Measurements from ENCODE around the gene CUL3.
"Not testable (repeated sequence)": the region's sequence is repeated elsewhere in the genome, so short reads cannot be mapped to it uniquely, and the experiment has no call there.

CUL3 gene

DNA sequence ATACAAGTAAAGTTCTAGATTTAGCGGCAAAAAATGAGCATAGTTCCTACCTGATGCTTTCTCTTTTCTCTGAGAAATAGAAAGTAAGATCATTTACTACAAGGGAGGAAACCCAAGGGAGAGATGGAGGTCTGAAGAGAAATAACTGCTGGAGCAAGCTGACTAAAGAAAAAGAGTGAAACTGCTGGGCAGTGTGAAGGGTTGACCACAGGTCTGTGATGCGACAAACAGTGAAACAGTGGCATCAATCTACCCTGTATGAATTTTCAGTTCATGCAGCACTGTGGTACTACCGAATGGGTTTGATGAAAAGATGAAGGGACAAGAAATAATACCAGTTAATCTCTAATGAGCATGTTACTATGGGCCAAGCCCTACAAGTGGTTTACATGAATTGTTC, 52.2 kb downstream of the CUL3 start:
- no peak for DNase-seq

DNA sequence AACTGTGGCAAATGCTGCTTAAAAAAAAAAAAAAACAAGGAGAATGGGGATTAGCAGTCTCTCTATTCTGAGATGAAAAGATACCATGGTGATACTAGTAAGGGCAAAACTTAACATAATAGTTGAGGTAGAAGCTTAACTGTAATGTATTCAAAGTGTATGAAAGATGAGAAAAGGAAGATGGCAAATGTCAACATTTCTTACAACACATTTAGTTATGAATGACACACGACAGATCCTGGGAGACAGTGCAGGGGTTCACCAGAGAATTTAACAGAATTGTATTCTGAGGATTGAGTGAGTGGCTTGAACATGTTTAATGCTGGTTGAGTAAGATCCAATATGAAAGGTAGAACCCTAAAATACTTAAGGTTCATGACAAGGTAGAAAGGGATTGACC, 52.7 kb downstream of the CUL3 start:
- DNase-seq = no peak

DNA sequence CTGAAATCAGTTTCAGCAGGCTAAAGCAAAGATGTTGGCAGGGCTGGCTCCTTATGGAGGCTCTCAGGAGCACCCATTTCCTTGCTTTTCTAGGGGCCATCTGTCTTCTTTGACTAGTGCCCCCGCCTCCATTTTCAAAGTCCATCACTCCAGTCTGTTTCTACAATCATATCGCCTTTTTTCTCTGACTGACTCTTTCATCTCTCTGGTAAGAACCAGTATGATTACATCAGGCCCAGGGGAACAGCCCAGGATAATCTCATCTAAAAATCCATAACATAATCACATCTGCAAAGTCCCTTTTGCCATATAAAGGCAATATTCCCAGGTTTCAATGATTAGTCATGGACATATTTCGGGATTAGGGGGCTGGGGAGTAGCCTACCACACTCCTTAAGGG, 57.0 kb downstream of the CUL3 start:
- no peak for DNase-seq

DNA sequence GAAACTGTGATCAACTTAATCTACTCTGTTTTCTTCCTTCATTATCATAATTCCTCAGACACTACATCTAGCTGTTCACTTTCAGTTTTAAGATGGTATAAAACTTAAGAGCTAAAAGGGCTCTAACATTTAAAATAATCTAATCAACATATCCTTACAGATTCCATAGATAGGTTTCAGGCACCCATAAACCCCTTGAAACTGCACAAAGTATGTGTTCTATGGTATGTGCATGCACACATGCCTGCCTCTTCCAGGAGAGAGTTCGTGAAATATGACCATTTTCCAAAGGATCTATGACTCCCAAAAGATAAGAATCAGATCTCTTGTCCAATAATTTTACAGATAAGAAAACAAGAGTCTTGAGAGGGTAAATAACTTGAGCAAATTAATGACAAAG, 59.4 kb downstream of the CUL3 start:
- DNase-seq = no peak

DNA sequence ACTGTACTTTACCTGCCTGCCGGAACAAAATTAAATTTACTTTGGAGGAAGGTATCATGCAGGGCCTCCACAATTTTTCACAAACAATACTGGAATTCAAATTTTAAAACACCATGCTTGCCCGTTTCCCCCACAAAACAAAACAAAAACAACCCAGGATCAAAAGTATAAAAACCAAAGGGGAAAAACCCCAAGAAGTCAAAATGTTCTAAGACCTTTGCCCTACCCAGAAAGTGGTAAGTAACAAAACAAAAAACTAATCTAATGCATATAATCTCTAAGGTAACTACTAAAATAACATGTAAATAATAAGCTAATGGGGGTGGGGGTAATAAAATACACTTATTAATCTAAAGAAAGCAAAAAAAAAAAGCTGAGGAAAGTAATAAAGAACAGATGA, 60.5 kb downstream of the CUL3 start:
- DNase-seq = no peak

DNA sequence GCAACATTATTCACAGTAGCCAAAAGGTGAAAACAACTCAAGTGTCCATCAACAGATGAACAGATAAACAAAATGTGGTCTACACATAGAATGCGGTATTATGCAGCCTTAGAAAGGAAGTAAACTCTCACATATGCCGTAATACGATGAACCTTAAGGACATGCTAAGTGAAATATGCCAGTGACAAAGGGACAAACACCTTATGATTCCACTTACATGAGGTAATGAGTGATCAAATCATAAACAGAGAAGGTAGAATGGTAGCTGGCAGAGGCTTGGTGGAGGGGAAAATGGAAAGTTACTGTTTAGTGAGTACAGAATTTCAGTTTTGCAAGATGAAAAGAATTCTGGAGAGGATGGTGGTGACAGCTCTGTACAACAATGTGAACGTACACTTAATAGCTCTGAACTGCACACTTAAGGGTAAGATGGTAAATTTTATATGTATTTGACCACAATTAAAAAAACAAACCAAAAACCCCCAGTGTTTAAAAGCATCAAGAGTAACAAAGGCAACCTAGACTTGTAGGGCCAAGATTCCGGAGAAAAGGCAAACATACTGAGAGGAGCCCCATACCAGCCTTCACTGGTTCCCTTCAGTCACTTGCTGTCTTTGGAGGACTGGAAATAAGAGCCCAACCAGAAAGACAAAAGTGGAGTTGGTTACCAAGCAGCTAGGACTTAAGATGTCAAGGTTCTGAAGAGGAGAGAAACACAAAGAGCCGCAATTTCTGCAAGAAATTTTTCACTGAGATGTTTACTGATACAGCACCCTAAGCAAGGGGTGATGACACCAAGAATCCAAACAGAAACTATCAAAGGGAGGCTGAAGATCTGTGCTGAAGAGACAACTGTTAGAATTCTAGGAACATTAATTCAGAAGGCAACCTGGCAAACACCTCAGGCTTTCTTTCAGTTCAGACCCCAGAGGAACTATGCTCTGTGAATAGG, 61.3 kb downstream of the CUL3 start:
- no peak for DNase-seq

DNA sequence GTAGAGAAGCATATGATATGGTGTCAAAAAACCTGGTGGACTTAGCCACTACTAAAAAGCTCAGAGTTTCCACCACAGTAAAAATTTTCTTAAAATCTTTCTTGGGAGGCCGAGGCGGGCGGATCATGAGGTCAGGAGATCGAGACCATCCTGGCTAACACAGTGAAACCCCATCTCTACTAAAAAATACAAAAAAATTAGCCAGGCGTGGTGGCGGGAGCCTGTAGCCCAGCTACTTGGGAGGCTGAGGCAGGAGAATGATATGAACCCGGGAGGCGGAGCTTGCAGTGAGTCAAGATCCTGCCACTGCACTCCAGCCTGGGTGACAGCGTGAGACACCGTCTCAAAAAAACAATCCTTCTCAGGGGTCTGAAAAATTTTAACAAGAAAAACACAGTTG, 62.7 kb downstream of the CUL3 start:
- DNase-seq = not testable (repeated sequence)

DNA sequence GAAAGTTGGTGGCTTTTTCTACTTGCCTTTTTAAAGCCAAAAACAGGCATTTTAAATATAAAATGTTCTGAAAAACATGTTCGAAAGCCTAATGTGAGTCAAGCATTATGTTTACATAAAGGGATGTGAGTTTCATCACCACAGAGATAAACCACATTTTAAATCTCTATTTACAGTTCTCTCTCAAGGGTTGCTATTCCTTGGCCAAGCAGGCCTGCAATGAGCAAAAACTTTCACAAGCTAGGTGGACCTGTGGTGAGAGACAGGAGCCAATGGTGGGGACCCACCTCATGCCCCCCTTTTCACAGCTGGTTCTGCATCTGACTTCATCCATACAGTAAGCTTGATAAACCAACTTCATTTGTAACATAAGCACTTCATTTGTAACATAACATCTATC, 65.1 kb downstream of the CUL3 start:
- DNase-seq = no peak

DNA sequence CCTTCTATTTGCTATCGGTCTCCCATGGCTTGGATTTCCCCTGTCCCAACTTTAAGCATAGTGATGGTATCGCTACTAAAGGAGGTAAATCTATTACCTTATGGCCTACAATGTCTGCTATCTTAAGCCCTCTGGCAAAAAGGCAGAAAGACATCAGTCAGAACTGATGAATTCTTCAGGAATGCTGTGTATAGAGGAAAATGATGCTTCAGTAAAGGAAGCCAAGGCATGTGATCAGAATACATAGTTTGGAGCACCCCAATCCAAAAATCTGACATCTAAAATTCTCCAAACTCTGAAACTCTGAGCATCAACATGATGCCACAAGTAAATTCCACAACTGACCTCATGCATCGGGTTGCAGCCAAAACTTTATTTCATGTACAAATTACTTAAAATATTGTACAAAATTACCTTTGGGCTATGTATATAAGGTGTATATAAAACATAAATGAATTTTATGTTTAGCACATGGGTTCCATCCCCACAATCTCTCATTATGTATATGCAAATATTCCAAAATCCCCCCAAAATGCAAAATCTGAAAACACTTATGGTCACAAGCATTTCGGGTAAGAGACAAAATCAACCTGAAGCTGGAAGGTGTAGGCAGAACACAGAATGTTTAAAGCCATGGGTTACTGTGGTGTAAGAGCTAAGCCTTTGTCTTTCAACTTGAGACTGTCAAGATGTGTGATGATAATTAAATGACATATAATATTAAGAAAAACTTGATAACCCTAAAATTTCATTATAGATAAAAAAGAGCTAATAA, 66.2 kb downstream of the CUL3 start:
- no peak for DNase-seq

DNA sequence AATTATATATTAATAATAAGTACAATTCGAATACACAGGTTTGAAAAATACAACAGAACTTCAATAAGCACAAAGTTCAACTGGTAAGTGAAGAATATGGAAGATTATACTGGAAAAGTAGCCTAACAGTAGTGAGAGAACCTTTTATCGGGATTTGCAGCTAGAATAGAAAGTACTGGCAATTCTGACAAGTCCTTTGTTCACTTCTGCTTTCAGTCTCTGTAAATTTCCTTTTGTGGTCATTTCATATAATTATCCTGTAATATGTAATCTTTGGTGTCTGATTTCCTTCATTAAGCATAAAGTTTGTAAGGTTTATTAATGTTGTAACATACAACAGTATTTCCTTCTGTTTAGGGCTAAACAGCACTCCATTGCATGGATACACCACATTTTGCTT, 67.2 kb downstream of the CUL3 start:
- no peak for DNase-seq

DNA sequence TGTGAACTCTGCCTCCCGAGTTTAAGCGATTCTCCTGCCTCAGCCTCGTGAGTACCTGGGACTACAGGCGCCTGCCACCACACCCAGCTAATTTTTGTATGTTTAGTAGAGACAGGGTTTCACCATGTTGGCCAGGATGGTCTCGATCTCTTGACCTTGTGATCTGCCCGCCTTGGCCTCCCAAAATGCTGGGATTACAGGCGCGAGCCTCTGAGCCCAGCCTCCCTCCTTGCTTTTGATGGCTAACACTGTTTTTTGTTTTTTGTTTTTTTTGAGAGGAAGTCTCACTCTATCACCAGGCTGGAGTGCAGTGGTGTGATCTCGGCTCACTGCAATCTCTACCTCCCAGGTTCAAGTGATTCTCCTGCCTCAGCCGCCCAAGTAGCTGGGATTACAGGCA, 68.8 kb downstream of the CUL3 start:
- DNase-seq = not testable (repeated sequence)

DNA sequence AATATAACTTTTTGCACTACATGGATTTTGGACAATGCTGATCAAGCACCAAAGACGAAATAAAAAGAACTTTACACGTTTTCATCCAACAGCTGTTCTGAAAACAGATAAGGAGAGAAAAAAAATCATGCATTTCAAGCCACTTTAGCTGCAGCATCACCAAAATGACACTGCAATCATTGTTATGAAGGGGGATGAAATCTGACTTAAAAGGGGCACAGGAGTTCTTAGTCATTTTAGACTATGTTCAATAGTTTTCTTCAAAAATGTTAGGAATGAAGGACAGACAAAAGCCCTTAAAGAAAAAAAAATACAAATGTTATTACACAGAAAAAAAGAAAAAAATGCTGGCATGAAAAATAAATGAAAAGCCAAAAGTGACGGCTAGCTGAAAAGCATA, 71.2 kb downstream of the CUL3 start:
- no peak for DNase-seq

DNA sequence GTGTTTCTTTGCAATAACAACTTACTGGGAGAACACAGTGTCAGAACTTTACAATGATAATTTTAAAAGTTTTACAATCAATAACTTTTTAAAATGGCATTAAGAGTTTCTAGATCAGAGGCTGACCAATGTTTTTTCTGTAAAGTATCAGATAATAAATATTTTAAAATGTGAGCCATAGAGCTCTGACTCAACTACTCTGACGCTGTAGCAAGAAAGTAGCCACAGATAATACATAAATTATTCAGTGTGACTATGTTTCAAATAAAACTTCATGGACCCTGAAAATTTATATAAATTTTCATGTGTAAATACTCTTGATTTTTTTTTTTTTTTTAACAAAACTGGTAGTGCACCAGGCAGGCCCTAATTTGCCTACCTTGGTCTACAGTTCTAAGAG, 77.4 kb downstream of the CUL3 start:
- no peak for DNase-seq

DNA sequence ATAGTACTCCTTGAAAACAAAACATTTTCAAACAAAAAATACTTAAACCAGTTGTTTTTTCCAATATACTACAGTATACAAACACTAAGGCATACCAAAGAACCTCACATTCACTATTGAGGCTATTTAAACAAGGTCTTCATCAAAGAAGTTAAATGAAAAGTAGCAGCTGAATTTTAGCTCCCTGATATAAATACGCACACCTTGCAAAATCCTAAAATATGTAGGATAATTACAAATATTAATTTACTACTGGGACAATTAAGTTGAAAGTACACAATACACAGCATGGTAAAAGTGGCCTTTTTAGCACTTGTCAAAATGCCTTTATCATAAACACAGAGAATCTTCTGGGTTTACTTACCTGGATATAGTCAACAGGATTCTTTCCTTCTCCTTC, 78.7 kb downstream of the CUL3 start:
- DNase-seq = no peak

DNA sequence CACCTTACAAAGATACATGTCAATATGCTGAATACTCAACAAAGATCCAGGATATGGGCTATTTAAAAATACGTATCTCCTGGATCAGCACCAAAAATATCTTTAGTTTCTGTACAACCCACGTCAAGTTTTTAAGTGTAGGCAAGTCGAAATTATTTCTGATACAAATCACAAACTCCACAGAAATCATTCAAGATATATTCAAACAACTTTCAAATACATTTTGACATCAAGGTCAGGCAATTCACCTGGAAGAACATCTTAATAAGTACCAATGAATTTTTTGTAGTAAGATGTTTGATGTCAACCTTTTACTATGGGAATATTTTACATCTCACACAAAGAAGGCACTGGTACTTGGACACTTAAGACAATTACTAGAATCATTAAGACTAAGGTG, 86.2 kb downstream of the CUL3 start:
- no peak for DNase-seq

DNA sequence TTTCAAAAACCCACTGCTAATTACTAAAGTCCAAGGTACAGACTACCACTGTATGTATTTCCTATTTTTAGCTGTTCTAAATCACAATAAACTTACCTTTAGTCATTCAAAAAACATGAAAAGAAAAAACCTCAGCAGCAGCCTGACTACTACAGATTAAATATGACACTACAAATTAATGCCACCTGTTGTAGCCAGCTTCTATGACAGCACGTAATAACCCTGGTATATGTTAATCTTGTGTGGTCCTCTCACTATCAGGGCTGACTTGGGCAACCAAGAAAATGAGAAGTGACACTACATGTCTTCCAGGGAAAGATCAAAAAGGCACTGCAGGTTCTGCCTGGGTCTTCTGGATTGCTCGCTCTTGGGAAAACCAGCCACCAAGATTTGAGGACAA, 92.6 kb downstream of the CUL3 start:
- DNase-seq = no peak

DNA sequence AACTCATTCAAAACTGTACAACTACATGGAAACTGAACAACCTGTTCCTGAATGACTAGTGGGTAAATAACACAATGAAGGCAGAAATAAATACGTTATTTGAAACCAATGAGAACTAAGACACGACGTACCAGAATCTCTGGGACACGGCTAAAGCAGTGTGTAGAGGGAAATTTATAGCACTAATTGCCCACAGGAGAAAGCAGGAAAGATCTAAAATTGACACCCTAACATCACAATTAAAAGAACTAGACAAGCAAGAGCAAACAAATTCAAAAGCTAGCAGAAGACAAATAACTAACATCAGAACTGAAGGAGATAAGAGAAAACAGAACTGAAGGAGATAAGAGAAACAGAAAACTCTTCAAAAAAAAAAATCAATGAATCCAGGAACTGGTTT, 97.2 kb downstream of the CUL3 start:
- not testable (repeated sequence) for DNase-seq

DNA sequence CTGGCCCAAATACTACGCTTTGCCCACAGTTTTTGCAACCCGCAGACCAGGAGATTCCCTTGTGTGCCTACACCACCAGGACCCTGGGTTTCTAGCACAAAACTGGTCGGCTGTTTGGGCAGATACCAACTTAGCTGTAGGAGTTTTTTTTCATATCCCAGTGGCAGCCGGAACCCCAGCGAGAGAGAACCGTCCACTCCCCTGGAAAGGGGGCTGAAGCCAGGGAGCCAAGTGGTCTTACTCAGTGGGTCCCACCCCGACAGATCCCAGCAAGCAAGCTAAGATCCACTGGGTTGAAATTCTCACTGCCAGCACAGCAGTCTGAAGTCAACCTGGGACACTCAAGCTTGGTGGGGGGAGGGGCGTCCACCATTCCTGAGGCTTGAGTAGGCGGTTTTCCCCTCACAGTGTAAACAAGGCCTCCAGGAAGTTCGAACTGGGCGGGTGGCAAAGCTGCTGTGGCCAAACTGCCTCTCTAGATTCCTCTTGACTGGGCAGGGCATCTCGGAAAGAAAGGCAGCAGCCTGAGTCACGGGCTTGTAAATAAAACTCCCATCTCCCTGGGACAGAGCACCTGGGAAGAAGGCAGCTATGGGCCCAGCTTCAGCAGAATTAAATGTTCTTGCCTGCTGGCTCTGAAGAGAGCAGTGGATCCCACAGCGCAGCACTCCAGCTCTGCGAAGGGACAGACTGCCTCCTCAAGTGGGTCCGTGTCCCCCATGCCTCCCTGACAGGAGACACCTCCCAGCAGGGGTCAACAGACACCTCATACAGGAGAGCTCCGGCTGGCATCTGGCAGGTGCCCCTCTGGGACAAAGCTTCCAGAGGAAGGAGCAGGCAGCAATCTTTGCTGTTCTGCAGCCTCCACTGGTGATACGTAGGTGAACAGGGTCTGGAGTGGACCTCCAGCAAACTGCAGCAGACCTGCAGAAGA, 99.8 kb downstream of the CUL3 start:
- not testable (repeated sequence) for DNase-seq

DNA sequence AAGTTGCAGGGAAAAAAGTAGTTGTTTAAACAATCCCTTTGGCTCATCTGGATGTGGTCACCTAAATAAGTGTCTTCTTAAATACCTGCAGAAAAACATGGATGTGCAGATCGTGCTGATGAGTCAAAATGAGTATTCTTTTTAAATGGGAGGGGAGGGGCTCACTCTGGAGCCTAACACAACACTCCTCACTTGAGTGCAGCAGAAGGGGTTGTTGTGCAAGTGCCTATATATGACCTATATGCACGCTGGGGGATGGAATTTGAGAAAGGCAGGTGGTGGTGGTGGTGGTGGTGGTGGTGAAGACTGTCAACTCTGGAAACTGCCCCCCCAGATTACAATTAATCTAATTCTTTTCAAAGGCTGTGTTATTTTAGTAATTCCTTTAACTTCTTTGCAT, 105.3 kb downstream of the CUL3 start:
- no peak for DNase-seq

DNA sequence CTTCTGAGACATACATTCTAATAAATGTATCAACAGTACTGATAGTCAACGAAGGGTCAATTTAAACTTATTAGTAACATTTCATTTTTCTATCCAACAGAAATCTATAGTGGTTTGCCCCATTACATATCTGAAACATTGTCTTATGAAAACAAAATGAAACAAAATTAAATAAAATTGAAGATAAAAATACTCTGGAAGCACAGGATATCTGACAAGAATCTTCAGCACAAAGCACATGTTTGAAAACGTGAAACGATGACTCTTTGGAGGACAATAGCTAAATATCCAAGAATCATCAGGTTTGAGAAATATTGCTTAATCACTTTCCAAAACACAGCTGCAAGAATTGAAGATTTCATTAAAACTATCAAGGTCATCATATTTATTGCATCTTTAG, 112.3 kb downstream of the CUL3 start:
- DNase-seq = no peak

DNA sequence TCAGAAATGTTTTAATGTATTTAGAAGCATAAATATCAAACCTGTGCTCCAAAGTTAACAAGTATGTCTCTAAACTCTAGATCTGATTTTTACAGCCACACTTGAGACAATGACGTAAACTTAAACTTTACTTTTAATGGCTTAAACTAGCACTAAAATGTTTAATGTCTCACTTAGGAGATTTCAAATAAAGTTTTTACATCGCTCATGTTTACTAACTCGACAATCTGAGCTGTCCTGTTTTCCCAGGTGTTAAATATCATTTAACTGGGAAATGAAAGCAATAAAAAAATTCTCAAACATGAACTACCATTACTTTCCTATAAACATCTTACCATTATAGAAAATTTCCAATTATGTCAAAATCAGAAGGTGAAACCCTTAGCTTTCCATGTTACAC, 113.0 kb downstream of the CUL3 start:
- DNase-seq = no peak

DNA sequence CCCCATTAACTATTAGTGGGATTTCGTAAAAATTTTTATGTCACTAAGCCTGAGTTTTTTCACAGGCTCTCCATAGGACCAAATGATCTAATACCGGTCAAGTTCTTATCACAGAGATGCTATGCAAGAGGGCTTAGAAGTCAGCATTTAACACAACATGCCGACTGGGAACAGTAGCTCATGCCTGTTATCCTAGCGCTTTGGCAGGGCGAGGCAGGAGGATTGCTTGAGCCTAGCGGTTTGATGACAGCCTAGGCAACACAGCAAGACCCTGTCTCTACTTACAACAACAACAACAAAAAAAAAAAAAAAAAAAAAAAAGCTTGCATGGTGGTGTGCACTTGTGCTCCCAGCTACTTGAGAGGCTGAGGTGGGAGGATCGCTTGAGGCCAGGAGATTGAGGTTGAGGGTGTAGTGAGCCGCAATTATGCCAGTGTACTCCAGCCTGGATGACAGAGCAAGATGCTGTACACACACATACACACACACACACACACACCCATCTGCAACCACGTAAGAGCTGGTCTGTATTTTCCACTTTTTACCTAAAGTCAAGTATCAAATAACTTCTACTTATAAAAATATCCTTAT, 115.7 kb downstream of the CUL3 start:
- no peak for DNase-seq
